ENCODE data around the gene PSEN2. TPM values are rescaled to one million over a fixed set of nuclear protein-coding genes. Genes with fewer than 3 reads are reported as not detected.

Gene PSEN2
- total RNA-seq, 1 experiment from 2014 or later, result 24.2 TPM

DNA sequence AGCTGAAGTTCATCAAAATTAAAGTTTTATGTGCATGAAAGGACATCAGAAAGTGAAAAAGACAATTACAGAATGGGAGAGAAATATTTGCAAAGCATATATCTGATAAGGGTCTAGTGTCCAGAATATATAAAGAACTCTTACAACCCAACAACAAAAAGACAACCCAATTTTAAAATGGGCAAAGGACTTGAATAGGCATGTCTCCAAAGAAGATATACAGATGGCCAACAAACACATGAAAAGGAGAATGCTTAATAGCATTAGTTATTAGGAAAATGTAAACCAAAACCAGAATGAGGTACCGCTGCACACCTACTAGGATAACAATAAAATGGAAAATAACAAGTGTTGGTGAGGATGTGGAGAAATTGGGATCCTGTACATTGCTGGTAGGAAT is 1.7 kb upstream of the PSEN2 start:
- TF ChIP-seq, protein P1, sequence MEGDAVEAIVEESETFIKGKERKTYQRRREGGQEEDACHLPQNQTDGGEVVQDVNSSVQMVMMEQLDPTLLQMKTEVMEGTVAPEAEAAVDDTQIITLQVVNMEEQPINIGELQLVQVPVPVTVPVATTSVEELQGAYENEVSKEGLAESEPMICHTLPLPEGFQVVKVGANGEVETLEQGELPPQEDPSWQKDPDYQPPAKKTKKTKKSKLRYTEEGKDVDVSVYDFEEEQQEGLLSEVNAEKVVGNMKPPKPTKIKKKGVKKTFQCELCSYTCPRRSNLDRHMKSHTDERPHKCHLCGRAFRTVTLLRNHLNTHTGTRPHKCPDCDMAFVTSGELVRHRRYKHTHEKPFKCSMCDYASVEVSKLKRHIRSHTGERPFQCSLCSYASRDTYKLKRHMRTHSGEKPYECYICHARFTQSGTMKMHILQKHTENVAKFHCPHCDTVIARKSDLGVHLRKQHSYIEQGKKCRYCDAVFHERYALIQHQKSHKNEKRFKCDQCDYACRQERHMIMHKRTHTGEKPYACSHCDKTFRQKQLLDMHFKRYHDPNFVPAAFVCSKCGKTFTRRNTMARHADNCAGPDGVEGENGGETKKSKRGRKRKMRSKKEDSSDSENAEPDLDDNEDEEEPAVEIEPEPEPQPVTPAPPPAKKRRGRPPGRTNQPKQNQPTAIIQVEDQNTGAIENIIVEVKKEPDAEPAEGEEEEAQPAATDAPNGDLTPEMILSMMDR (IDR thresholded peaks at IDR 0.05; ENCODE audit: unreplicated experiment), result no peak
- intact Hi-C loops (cut with micrococcal nuclease; ENCODE audit: unreplicated experiment), result no loop called here
- Mint-ChIP-seq H3K9me3 (ENCODE audit: low read depth, unreplicated experiment) (peaks cover 3% of the 10 kb centered on the region), H3K4me1 (ENCODE audit: low read depth, unreplicated experiment) (peaks cover 23% of the 10 kb centered on the region), H3K27ac (ENCODE audit: unreplicated experiment) (no peak overlapping the region), H3K4me3 (ENCODE audit: low read depth, unreplicated experiment) (no peak overlapping the region), H3K27me3 (ENCODE audit: unreplicated experiment) (no peaks in the 10 kb centered on the region), H3K36me3 (ENCODE audit: insufficient read depth, unreplicated experiment) (peaks cover 18% of the 10 kb centered on the region)
- CTCF ChIA-PET, result no interaction called here
- no TSS peak for BruUV-seq (replicated peaks)
- no peak for DNase-seq

- intact Hi-C loops (cut with micrococcal nuclease; ENCODE audit: unreplicated experiment), result no loop called here
- Mint-ChIP-seq H3K27ac (ENCODE audit: unreplicated experiment) (peak overlapping the region; percentile 64), H3K9me3 (ENCODE audit: low read depth, unreplicated experiment) (peaks cover 3% of the 10 kb centered on the region), H3K4me1 (ENCODE audit: low read depth, unreplicated experiment) (peaks cover 23% of the 10 kb centered on the region), H3K4me3 (ENCODE audit: low read depth, unreplicated experiment) (peak overlapping the region; percentile 92), H3K36me3 (ENCODE audit: insufficient read depth, unreplicated experiment) (peaks cover 18% of the 10 kb centered on the region), H3K27me3 (ENCODE audit: unreplicated experiment) (no peaks in the 10 kb centered on the region)
- TF ChIP-seq, protein P1 (IDR thresholded peaks at IDR 0.05; ENCODE audit: unreplicated experiment), result no peak
- CTCF ChIA-PET, result interaction anchor here (0.6 kb wide), 1 partner anchor 119 kb away, joined by 4 read pairs; no protein-coding TSS in a partner anchor
- DNase-seq, result no peak
- no TSS peak for BruUV-seq (replicated peaks)
Measured at GRCh38 chr1:226870026-226870400, 403 bp upstream of the PSEN2 start.

DNA sequence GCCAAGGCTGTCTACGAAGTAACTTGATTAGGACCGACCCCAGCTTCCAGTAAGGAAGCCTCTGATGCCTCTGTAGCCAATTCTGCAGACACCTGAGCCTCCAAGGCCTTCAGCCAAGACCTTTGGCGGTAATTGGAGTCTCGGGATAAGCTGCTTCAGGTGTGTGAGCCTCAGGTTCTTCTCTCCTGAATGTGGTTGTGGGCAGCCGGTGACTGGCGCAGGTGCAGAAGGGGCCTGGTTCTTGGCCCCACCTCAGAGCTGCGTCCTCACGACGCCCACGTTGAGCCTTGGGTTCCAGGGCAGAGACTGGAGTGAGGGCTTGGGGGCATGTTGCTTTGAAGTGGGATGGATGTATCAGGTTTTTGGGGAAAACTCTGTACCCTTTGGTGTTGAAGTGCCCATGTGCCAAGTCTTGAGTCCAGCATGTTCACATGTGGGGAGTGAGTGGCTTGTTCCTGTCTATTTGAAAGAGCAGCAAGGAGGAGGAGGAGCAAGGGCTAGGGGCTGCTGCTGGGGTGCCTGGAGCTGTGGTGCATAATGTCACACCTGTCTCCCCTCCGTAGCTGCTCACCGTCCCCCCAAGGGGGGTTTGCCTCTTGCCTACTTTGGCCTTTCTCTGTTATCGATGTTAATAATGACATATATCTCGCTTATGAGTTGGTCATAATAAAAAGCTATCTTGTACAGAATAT is 1.4 kb downstream of the PSEN2 start:
- CTCF ChIA-PET, result interaction anchor here (0.5 to 0.6 kb wide), 2 partner anchors 170 to 1546 kb away, joined by 3 to 4 read pairs; no protein-coding TSS in a partner anchor
- peaks cover 18% of the 10 kb centered on the region for H3K36me3 Mint-ChIP-seq (ENCODE audit: insufficient read depth, unreplicated experiment)
- DNase-seq, result no peak
- TSS peak; percentile 33 for BruUV-seq (replicated peaks)
- no peak overlapping the region for H3K27ac Mint-ChIP-seq (ENCODE audit: unreplicated experiment)
- H3K4me1 Mint-ChIP-seq (ENCODE audit: low read depth, unreplicated experiment), result peaks cover 23% of the 10 kb centered on the region
- H3K9me3 Mint-ChIP-seq (ENCODE audit: low read depth, unreplicated experiment), result no peaks in the 10 kb centered on the region
- peak overlapping the region; percentile 92 for H3K4me3 Mint-ChIP-seq (ENCODE audit: low read depth, unreplicated experiment)
- TF ChIP-seq, protein P1 (IDR thresholded peaks at IDR 0.05; ENCODE audit: unreplicated experiment), result no peak
- H3K27me3 Mint-ChIP-seq (ENCODE audit: unreplicated experiment), result no peaks in the 10 kb centered on the region
- intact Hi-C loops (cut with micrococcal nuclease; ENCODE audit: unreplicated experiment), result no loop called here

GRCh38 chr1:226872437-226872836 is 2.0 kb downstream of the PSEN2 start:
- peaks cover 23% of the 10 kb centered on the region for H3K4me1 Mint-ChIP-seq (ENCODE audit: low read depth, unreplicated experiment)
- BruUV-seq (replicated peaks), result TSS peak; percentile 30

More at GRCh38 chr1:226872437-226872836, 2.0 kb downstream of the PSEN2 start:
- Mint-ChIP-seq H3K27me3 (ENCODE audit: unreplicated experiment) (no peaks in the 10 kb centered on the region), H3K4me3 (ENCODE audit: low read depth, unreplicated experiment) (no peak overlapping the region), H3K9me3 (ENCODE audit: low read depth, unreplicated experiment) (no peaks in the 10 kb centered on the region), H3K27ac (ENCODE audit: unreplicated experiment) (no peak overlapping the region), H3K36me3 (ENCODE audit: insufficient read depth, unreplicated experiment) (peaks cover 18% of the 10 kb centered on the region)
- CTCF ChIA-PET, result no interaction called here
- DNase-seq, result no peak
- intact Hi-C loops (cut with micrococcal nuclease; ENCODE audit: unreplicated experiment), result no loop called here
- TF ChIP-seq, protein P1 (IDR thresholded peaks at IDR 0.05; ENCODE audit: unreplicated experiment), result no peak

Measured in Calu3 (cell line).